ENCODE results near the gene FADS2. TPM values are rescaled to one million over a fixed set of nuclear protein-coding genes. Genes with fewer than 3 reads are reported as not detected.

Gene FADS2
- total RNA-seq, 1 donor from 2014 or later, result 402 TPM

GRCh38 chr11:61905801-61906521, 77.9 kb downstream of the FADS2 start:
- DNase-seq (ENCODE audit: low spot score, unreplicated experiment), result no peak
- H3K27ac Mint-ChIP-seq, result no peak overlapping the region
- H3K36me3 Mint-ChIP-seq (ENCODE audit: insufficient read depth), result no peaks in the 10 kb centered on the region
- H3K4me1 Mint-ChIP-seq (ENCODE audit: low read depth), result peaks cover 1% of the 10 kb centered on the region
- no peak overlapping the region for H3K4me3 Mint-ChIP-seq (ENCODE audit: low read depth)
- no peak for TF ChIP-seq CTCF (IDR thresholded peaks at IDR 0.05; ENCODE audit: unreplicated experiment)
- H3K9me3 Mint-ChIP-seq (ENCODE audit: low read depth), result no peaks in the 10 kb centered on the region
- H3K27me3 Mint-ChIP-seq, result peaks cover 10% of the 10 kb centered on the region

- Mint-ChIP-seq H3K36me3 (ENCODE audit: insufficient read depth) (no peaks in the 10 kb centered on the region), H3K27me3 (peaks cover 12% of the 10 kb centered on the region), H3K27ac (no peak overlapping the region), H3K9me3 (ENCODE audit: low read depth) (no peaks in the 10 kb centered on the region), H3K4me1 (ENCODE audit: low read depth) (peaks cover 1% of the 10 kb centered on the region), H3K4me3 (ENCODE audit: low read depth) (no peak overlapping the region)
- no peak for DNase-seq (ENCODE audit: low spot score, unreplicated experiment)
- TF ChIP-seq CTCF (IDR thresholded peaks at IDR 0.05; ENCODE audit: unreplicated experiment), result no peak
Observed at GRCh38 chr11:61906522-61906909, 78.4 kb downstream of the FADS2 start.

- Mint-ChIP-seq H3K36me3 (ENCODE audit: insufficient read depth) (no peaks in the 10 kb centered on the region), H3K4me1 (ENCODE audit: low read depth) (peaks cover 1% of the 10 kb centered on the region), H3K27me3 (peaks cover 16% of the 10 kb centered on the region), H3K9me3 (ENCODE audit: low read depth) (no peaks in the 10 kb centered on the region), H3K4me3 (ENCODE audit: low read depth) (no peak overlapping the region), H3K27ac (no peak overlapping the region)
- no peak for TF ChIP-seq CTCF (IDR thresholded peaks at IDR 0.05; ENCODE audit: unreplicated experiment)
- DNase-seq (ENCODE audit: low spot score, unreplicated experiment), result no peak
Observed at GRCh38 chr11:61907282-61907681, 79.2 kb downstream of the FADS2 start.

GRCh38 chr11:61907871-61908729, 80.0 kb downstream of the FADS2 start:
- Mint-ChIP-seq H3K27ac (no peak overlapping the region), H3K27me3 (peaks cover 16% of the 10 kb centered on the region), H3K36me3 (ENCODE audit: insufficient read depth) (no peaks in the 10 kb centered on the region), H3K9me3 (ENCODE audit: low read depth) (no peaks in the 10 kb centered on the region), H3K4me1 (ENCODE audit: low read depth) (peaks cover 1% of the 10 kb centered on the region), H3K4me3 (ENCODE audit: low read depth) (no peak overlapping the region)
- TF ChIP-seq CTCF (IDR thresholded peaks at IDR 0.05; ENCODE audit: unreplicated experiment), result no peak
- no peak for DNase-seq (ENCODE audit: low spot score, unreplicated experiment)

GRCh38 chr11:61908730-61909316, 80.7 kb downstream of the FADS2 start:
- no peak for TF ChIP-seq CTCF (IDR thresholded peaks at IDR 0.05; ENCODE audit: unreplicated experiment)
- H3K4me1 Mint-ChIP-seq (ENCODE audit: low read depth), result peaks cover 1% of the 10 kb centered on the region
- H3K4me3 Mint-ChIP-seq (ENCODE audit: low read depth), result no peak overlapping the region
- no peaks in the 10 kb centered on the region for H3K36me3 Mint-ChIP-seq (ENCODE audit: insufficient read depth)
- DNase-seq (ENCODE audit: low spot score, unreplicated experiment), result no peak
- H3K9me3 Mint-ChIP-seq (ENCODE audit: low read depth), result no peaks in the 10 kb centered on the region
- H3K27ac Mint-ChIP-seq, result no peak overlapping the region
- peaks cover 18% of the 10 kb centered on the region for H3K27me3 Mint-ChIP-seq

Data from progenitor cell of endocrine pancreas (in vitro differentiated cells).